HEK293T (cell line): ENCODE results near the gene NSF.

Source experiments
- BHLHE40 ChIP-seq: fragments of 450-650 bp; IDR thresholded peaks from 2 replicates; pipeline ENCODE4 v1.6.1; 2016; ENCODE audit warnings: mild to moderate bottlenecking, moderate library complexity, borderline replicate concordance
- CTBP1 ChIP-seq: fragments of 450-650 bp; IDR thresholded peaks from 2 replicates; pipeline ENCODE4 v1.6.1; 2016; ENCODE audit warnings: borderline replicate concordance
- NFRKB ChIP-seq: fragments of 450-650 bp; IDR thresholded peaks from 2 replicates; pipeline ENCODE4 v1.6.1; 2016; ENCODE audit warnings: mild to moderate bottlenecking, moderate library complexity
- SP1 ChIP-seq: fragments of 450-650 bp; IDR thresholded peaks from 2 replicates; pipeline ENCODE4 v1.6.1; 2017
- SUZ12 ChIP-seq: fragments of 450-650 bp; IDR thresholded peaks from 2 replicates; pipeline ENCODE4 v1.6.1; 2016; ENCODE audit warnings: mild to moderate bottlenecking
- TARDBP ChIP-seq: fragments of 450-650 bp; IDR thresholded peaks from 2 replicates; pipeline ENCODE4 v1.6.1; 2016

DNA sequence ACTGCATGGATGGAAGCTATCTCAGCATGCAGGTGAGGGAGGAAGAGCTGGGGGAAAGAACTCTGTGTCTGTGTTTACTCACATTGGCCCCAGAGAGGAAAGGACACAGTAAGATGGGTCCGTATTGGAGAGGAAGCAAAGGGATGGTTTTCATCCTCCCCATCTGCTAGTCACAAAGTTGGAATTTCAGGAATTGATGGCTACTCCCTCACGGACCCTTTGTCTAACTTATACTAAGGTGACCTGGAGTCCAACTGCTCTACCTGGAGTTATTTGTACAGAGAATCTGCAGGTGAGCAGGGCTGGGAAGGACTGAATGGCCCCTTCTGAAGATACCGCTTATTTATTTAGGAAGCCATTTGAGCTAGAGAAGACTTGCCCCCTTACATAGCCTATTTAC lies 172.9 kb downstream of the NSF start:
- TF ChIP-seq CTBP1 (no peak), BHLHE40 (no peak), NFRKB (no peak), TARDBP (no peak), SP1 (no peak), SUZ12 (no peak)
